Neural progenitor cell (in vitro differentiated cells): Measurements from ENCODE around the gene CEMIP2.

ENCODE experiments used
- EZH2phosphoT487 ChIP-seq: fragments of 200-600 bp; sonication (generic); IDR thresholded peaks from 2 replicates; pipeline ENCODE4 v1.6.1; 2017; ENCODE audit warnings: antibody characterized with exemption
- TF ChIP-seq, protein P1 (sequence below): fragments of 200-600 bp; sonication (generic); IDR thresholded peaks from 2 replicates; pipeline ENCODE4 v1.5.1; 2017; ENCODE audit warnings: antibody characterized with exemption, mild to moderate bottlenecking

DNA sequence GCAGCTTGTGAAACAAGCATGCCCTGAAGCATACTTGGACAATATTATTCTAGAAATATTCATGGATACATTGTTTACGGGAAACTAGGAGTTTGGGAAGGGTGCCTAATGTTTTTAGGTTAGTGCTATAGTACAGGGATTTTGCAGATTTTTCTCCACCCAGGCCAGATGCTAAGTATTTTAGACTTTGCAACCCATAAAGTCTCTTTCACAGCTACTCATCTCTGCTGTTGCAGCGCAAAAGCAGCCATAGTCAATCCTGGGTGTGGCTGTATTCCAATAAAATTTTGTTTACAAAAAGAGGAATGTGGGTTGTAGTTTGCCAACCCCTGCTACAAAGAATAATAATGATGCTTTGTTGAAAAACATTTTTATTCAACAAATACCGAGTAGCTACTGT lies 106.2 kb downstream of the CEMIP2 start:
- TF ChIP-seq EZH2phosphoT487, result no peak
- TF ChIP-seq, protein P1, sequence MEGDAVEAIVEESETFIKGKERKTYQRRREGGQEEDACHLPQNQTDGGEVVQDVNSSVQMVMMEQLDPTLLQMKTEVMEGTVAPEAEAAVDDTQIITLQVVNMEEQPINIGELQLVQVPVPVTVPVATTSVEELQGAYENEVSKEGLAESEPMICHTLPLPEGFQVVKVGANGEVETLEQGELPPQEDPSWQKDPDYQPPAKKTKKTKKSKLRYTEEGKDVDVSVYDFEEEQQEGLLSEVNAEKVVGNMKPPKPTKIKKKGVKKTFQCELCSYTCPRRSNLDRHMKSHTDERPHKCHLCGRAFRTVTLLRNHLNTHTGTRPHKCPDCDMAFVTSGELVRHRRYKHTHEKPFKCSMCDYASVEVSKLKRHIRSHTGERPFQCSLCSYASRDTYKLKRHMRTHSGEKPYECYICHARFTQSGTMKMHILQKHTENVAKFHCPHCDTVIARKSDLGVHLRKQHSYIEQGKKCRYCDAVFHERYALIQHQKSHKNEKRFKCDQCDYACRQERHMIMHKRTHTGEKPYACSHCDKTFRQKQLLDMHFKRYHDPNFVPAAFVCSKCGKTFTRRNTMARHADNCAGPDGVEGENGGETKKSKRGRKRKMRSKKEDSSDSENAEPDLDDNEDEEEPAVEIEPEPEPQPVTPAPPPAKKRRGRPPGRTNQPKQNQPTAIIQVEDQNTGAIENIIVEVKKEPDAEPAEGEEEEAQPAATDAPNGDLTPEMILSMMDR, result no peak
